Pancreas (tissue), 10 donors: ENCODE data around the gene WRAP73. TPM values are rescaled to one million over a fixed set of nuclear protein-coding genes. Genes with fewer than 3 reads are reported as not detected.

ENCODE experiments used
- ATAC-seq, 4 donors: fragments of 200-7000 bp; cut with Tn5 transposase; one replicate each; pipeline versions ENCODE4 v1.8.0 to v1.9.1; 2020; ENCODE audit warnings: mild to moderate bottlenecking in 4 of 4, moderate library complexity in 4 of 4
- DNase-seq, 6 donors: peaks; one replicate each; pipeline ENCODE4 v3.0.0-alpha.2; 2020
- FAIRE-seq: peaks from 2 replicates; lab custom pipeline; 2012; peaks lifted over from hg19 to GRCh38; lab: Jason Lieb, UNC
- H3K27ac ChIP-seq, 4 donors: fragments of 200-600 bp; sonication (generic); 1 replicate in 3 of 4; 2 replicates in 1 of 4; pipeline versions ENCODE4 v1.5.0 to v1.8.0; 2020
- H3K27me3 ChIP-seq, 4 donors: fragments of 200-600 bp; one replicate each; pipeline ENCODE4 v1.8.0; 2021
- H3K36me3 ChIP-seq, 3 donors: fragments of 200-600 bp; sonication (generic) in 1 of 3; one replicate each; pipeline versions ENCODE4 v1.5.0 to v1.8.0; 2020 to 2021
- H3K4me1 ChIP-seq, 3 donors: fragments of 200-600 bp; one replicate each; pipeline ENCODE4 v1.8.0; 2021
- H3K4me3 ChIP-seq, 4 donors: fragments of 200-600 bp; sonication (generic) in 2 of 4; one replicate each; pipeline versions ENCODE4 v1.5.0 to v1.8.0; 2020 to 2021
- H3K9me3 ChIP-seq, 4 donors: fragments of 200-600 bp; one replicate each; pipeline ENCODE4 v1.8.0; 2021
- CTCF ChIP-seq, 4 donors: fragments of 200-600 bp; sonication (generic) in 3 of 4; IDR thresholded peaks; one replicate each; pipeline versions ENCODE4 v1.5.0 to v1.8.0; 2021; ENCODE audit warnings: antibody characterized with exemption in 4 of 4
- WGBS, 2 donors: extraction: QIAGEN DNeasy Blood & Tissue Kit; methylation state at CpG; one replicate each; pipeline ENCODE4 v1.1.7; 2013; 5-methylcytosine and 5-hydroxymethylcytosine counted together
- intact Hi-C, 3 donors: fragments of 100-400 bp; cut with DNase I; formaldehyde crosslinking; loops; one replicate each; pipeline versions ENCODE4 v1.11.1 to v1.14.2; 2022
- polyA plus RNA-seq, 2 donors: library from polyadenylated mRNA; stranded (reverse); fragments of 200-250 nt; gene quantifications; one replicate each; pipeline ENCODE4 v1.2.3, GENCODE V29; 2013
- total RNA-seq, 6 donors: library from RNA; stranded (reverse); fragmentation: NEBNext Ultra II Directional in 4 of 6; extraction: Animal tissue kit (Norgen Biotek cat#: 25700) in 4 of 6; gene quantifications; one replicate each; pipeline versions ENCODE4 v1.2.1 to v1.2.4, GENCODE V29; 2021 to 2023
- donor health status: healthy with polysubstance abuse.
- donor health status: DM: no; HTN: no; CAD: no; lungs with moderate emphysema.
- donor health status: DM: no; HTN: no; CAD: no.
- donor health status: control.
- donor health status: control.
- donor health status: Bipolar disorder and iron deficiency.
- donor health status: DM: yes; HTN: yes; CAD: no.
- donor health status: DM: no; HTN: no; CAD: no.
- donor health status: DM: no; HTN: no; CAD: no.
- donor health status: DM: yes; HTN: yes; CAD: no.

WRAP73 gene
- total and polyA plus RNA-seq, 8 donors = 6.7 to 26.2 (median 10.3) TPM

DNA sequence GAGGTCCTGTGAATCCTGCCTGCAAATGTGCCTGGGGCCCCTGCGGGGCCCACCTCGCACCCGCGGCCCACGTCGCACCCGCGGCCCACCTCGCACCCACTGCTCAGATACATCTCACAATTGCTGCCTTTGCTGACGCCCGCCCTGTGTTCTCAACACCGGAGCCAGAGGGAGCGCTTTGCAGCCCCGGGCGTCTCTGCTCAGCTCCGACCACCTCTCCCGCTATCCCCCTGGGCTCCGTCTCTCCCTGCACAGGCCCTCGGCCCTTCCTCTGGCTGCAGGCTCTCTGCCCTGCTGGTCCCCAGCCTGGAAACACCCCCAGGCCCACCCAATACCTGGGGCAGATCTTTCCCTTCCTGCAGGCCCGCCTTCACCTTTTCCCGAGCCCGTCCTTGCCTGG is 47.2 kb upstream of the WRAP73 start:
- H3K27ac ChIP-seq = no peak overlapping the region
- H3K4me3 ChIP-seq = no peak overlapping the region
- 83 to 91% methylated on average over 22 of the region's 22 CpGs for WGBS, 2 donors
- intact Hi-C loops = no loop called here
- H3K4me1 ChIP-seq = no peaks in the 10 kb centered on the region
- ATAC-seq = no peak
- no peaks in the 10 kb centered on the region for H3K9me3 ChIP-seq
- FAIRE-seq = no peak
- TF ChIP-seq CTCF (IDR thresholded peaks at IDR 0.05) = no peak
- no peaks in the 10 kb centered on the region for H3K36me3 ChIP-seq
- DNase-seq = no peak
- H3K27me3 ChIP-seq = no peaks in the 10 kb centered on the region

- DNase-seq (no peak), FAIRE-seq (no peak), ATAC-seq (no peak)
- H3K4me1 ChIP-seq = no peaks in the 10 kb centered on the region
- no peak overlapping the region for H3K27ac ChIP-seq
- no peak for TF ChIP-seq CTCF (IDR thresholded peaks at IDR 0.05)
- H3K27me3 ChIP-seq = no peaks in the 10 kb centered on the region
- no peaks in the 10 kb centered on the region for H3K36me3 ChIP-seq
- intact Hi-C loops = no loop called here
- WGBS, 2 donors = 85 to 94% methylated on average over 7 to 9 of the region's 9 CpGs
- H3K4me3 ChIP-seq = no peak overlapping the region
- no peaks in the 10 kb centered on the region for H3K9me3 ChIP-seq
These were observed 46.8 kb upstream of the WRAP73 start for GRCh38 chr1:3696689-3697088.

DNA sequence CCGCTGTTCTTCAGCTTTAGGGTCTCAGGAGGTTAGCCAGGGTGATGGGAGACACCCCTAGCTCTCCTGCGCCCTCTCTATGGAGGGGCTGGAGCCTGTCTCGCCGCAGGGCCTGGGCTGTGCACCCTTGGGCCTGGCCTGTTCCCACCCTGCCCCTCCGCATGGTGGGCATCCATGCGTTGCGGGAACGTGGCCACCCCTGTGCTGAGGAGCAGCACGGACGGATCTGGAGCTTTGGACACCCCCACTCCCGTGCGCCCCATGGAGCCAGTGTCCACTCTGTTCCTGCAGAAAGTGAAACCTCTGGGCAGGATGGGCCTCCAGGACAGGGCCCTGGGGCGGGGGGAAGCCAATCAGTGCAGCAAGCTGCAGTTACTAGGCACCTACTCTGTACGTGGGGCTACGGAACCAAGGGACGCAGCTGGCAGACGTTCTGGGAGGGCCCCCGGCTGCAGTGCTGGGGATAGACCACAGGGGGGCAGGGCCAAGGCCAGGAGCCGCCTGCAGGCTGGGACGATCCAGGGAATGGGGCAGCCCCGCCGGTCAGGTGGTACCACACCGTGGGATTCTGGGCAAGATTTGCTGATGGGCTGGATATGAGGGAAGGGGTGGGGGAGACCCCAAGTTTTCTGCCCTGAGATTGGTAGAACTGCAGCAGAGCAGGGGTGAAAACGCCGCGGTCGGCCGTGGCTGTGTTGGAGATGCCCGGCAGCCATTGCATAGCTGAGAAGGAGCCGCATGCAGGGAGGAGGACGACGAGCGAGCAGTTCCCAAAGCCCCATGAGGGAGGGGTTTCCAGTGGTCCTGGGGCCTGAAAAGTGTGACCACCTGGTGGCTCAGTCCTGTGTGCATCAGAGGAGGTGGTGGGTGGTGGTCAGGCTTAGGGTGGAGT is 45.7 kb upstream of the WRAP73 start:
- intact Hi-C loops = no loop called here
- Histone ChIP-seq H3K27ac (no peak overlapping the region), H3K4me3 (no peak overlapping the region), H3K27me3 (no peaks in the 10 kb centered on the region), H3K4me1 (no peaks in the 10 kb centered on the region), H3K9me3 (no peaks in the 10 kb centered on the region), H3K36me3 (no peaks in the 10 kb centered on the region)
- DNase-seq = peak in 4 of 6 donors; percentile 31 to 85 (median 58)
- WGBS, 2 donors = 28 to 29% methylated on average over 33 of the region's 33 CpGs
- ATAC-seq = peak; percentile 60 to 97 (median 86)
- peak; percentile 66 to 78 (median 73) for TF ChIP-seq CTCF (IDR thresholded peaks at IDR 0.05)
- FAIRE-seq = no peak

DNA sequence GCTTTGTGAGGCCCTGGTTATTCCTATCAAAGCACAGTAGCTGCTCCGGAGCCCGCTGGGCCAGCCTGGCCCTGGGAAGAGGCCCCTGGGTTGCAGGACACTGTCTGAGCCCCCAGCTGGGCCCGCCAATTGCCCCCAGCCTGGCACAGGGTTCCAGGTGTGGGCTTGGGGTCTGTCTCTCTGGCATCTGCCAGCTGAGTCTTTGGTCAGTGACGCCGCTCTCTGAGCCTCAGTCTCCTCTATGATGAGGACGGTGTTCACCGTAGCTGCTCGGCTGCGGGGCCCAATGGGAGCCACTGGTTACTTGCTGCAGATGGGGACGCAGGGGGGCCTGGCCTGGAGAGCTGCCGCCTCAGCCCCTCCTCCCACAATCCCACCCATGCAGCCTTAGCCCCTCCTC is 43.4 kb upstream of the WRAP73 start:
- no peaks in the 10 kb centered on the region for H3K27me3 ChIP-seq
- H3K4me3 ChIP-seq = no peak overlapping the region
- ATAC-seq (no peak), DNase-seq (no peak), FAIRE-seq (no peak)
- no peak for TF ChIP-seq CTCF (IDR thresholded peaks at IDR 0.05)
- intact Hi-C loops = no loop called here
- 86 to 93% methylated on average over 11 of the region's 11 CpGs for WGBS, 2 donors
- no peaks in the 10 kb centered on the region for H3K36me3 ChIP-seq
- no peak overlapping the region for H3K27ac ChIP-seq
- H3K4me1 ChIP-seq = no peaks in the 10 kb centered on the region
- no peaks in the 10 kb centered on the region for H3K9me3 ChIP-seq

GRCh38 chr1:3692598-3692997 is 42.7 kb upstream of the WRAP73 start:
- ATAC-seq (no peak), FAIRE-seq (no peak), DNase-seq (no peak)
- 73 to 87% methylated on average over 13 of the region's 13 CpGs for WGBS, 2 donors
- TF ChIP-seq CTCF (IDR thresholded peaks at IDR 0.05) = no peak
- Histone ChIP-seq H3K9me3 (no peaks in the 10 kb centered on the region), H3K4me1 (no peaks in the 10 kb centered on the region), H3K27ac (no peak overlapping the region), H3K4me3 (no peak overlapping the region), H3K36me3 (no peaks in the 10 kb centered on the region), H3K27me3 (no peaks in the 10 kb centered on the region)
- intact Hi-C loops = no loop called here
